A549 (cell line): ENCODE measurements around the gene E4F1.

ENCODE experiments used
- CBX2 ChIP-seq: fragments of 200-600 bp; sonication (generic); IDR thresholded peaks from 2 replicates; pipeline ENCODE4 v1.6.1; 2016; ENCODE audit warnings: low read depth, mild to moderate bottlenecking, borderline replicate concordance
- CHD2 ChIP-seq: fragments of 150-350 bp; IDR thresholded peaks from 2 replicates; pipeline ENCODE4 v1.6.1; 2014; ENCODE audit warnings: low read length; ENCODE audit not compliant: partially characterized antibody
- CTCF ChIP-seq: fragments of >200 bp; sonication (Bioruptor Twin); formaldehyde crosslinking; IDR thresholded peaks from 3 replicates; pipeline ENCODE4 v1.5.1; 2016
- ESRRA ChIP-seq: fragments of 150-350 bp; IDR thresholded peaks from 2 replicates; pipeline ENCODE4 v1.6.1; 2014; ENCODE audit warnings: mild to moderate bottlenecking, low read length, borderline replicate concordance
- HEYL ChIP-seq: fragments of 250-450 bp; sonication (Bioruptor Pico); IDR thresholded peaks from 2 replicates; pipeline ENCODE4 v1.8.0; 2021; ENCODE audit warnings: mild to moderate bottlenecking, moderate library complexity
- JUN ChIP-seq, 2 experiments: fragments of >200 bp; sonication (Bioruptor Twin); formaldehyde crosslinking; IDR thresholded peaks; 2 replicates in 1 of 2; 3 replicates in 1 of 2; pipeline ENCODE4 v1.6.1; 2016 to 2017
- POLR2A ChIP-seq: IDR thresholded peaks from 2 replicates; pipeline ENCODE4 v1.6.1; 2012; ENCODE audit warnings: mild to moderate bottlenecking, low read length
- RCOR1 ChIP-seq: fragments of 150-350 bp; IDR thresholded peaks from 2 replicates; pipeline ENCODE4 v1.6.1; 2014; ENCODE audit warnings: antibody characterized with exemption, low read length, low read depth
- RFX5 ChIP-seq: fragments of 450-650 bp; IDR thresholded peaks from 2 replicates; pipeline ENCODE4 v1.7.1; 2014; ENCODE audit warnings: antibody characterized with exemption, mild to moderate bottlenecking, moderate library complexity
- TF ChIP-seq, protein P1 (sequence below): IDR thresholded peaks from 2 replicates; pipeline ENCODE4 v1.6.1; 2012

- TF ChIP-seq CHD2 (no peak), CTCF (no peak), JUN (IDR thresholded peaks at IDR 0.05) (peak in 1 of 2 experiments; percentile 3; a peak in 1 of 5 replicates), RCOR1 (no peak), RFX5 (no peak), ESRRA (no peak), POLR2A (no peak), CBX2 (no peak), HEYL (CRISPR knock-in tag) (no peak)
- TF ChIP-seq, protein P1, sequence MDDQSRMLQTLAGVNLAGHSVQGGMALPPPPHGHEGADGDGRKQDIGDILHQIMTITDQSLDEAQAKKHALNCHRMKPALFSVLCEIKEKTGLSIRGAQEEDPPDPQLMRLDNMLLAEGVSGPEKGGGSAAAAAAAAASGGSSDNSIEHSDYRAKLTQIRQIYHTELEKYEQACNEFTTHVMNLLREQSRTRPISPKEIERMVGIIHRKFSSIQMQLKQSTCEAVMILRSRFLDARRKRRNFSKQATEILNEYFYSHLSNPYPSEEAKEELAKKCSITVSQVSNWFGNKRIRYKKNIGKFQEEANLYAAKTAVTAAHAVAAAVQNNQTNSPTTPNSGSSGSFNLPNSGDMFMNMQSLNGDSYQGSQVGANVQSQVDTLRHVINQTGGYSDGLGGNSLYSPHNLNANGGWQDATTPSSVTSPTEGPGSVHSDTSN: no peak
These were observed 13.7 kb downstream of the E4F1 start for GRCh38 chr16:2237102-2237482.
